B cell (primary cell): ENCODE measurements around the gene ASB18. TPM values are rescaled to one million over a fixed set of nuclear protein-coding genes. Genes with fewer than 3 reads are reported as not detected.

ENCODE experiments used
- ATAC-seq: fragments of 200-7000 bp; cut with Tn5 transposase; one replicate; pipeline ENCODE4 v1.10.0; 2021; ENCODE audit warnings: low read depth, mild to moderate bottlenecking, moderate number of reproducible peaks, moderate library complexity
- CTCF ChIA-PET: fragments of 350-600 bp; sonication (Branson Sonifier 250); formaldehyde crosslinking; loops from one replicate; lab custom pipeline; 2021; ENCODE audit warnings: antibody characterized with exemption, inconsistent platforms; lab: Charles Lee
- POLR2A ChIA-PET: fragments of 350-600 bp; sonication (Branson Sonifier 250); formaldehyde crosslinking; loops from one replicate; lab custom pipeline; 2021; ENCODE audit warnings: antibody characterized with exemption; lab: Charles Lee
- DNase-seq: peaks from one replicate; pipeline ENCODE4 v3.0.0; 2013
- H2AFZ ChIP-seq: 2 replicates; pipeline ENCODE4 v1.6.1; 2012; ENCODE audit warnings: mild to moderate bottlenecking, low read depth, low read length; ENCODE audit not compliant: insufficient read depth, poor library complexity, severe bottlenecking
- H3K27ac ChIP-seq, 2 donors: 1 replicate in 1 of 2; 2 replicates in 1 of 2; pipeline ENCODE4 v1.5.1; 2012 to 2013; ENCODE audit warnings: low read length in 2 of 2, mild to moderate bottlenecking in 2 of 2, moderate library complexity in 1 of 2
- H3K27me3 ChIP-seq, 4 experiments: fragments of 200-600 bp in 1 of 4; sonication (generic) in 1 of 4; replicated peaks in 1 of 4; 1 replicate in 2 of 4; 2 replicates in 2 of 4; pipeline versions ENCODE4 v1.6.1 to v1.7.0; 2013 to 2016; ENCODE audit warnings: low read length in 3 of 4, mild to moderate bottlenecking in 2 of 4, mixed read lengths in 1 of 4, moderate library complexity in 1 of 4; ENCODE audit not compliant: insufficient read depth in 4 of 4, control insufficient read depth in 3 of 4; ENCODE audit errors: control extremely low read depth in 1 of 4
- H3K36me3 ChIP-seq, 2 experiments: replicated peaks in 1 of 2; 1 replicate in 1 of 2; 2 replicates in 1 of 2; pipeline versions ENCODE4 v1.6.1 to v1.7.1; 2013; ENCODE audit warnings: low read length in 1 of 2; ENCODE audit not compliant: insufficient read depth in 2 of 2, control insufficient read depth in 1 of 2; ENCODE audit errors: control extremely low read depth in 1 of 2, extremely low read depth in 1 of 2
- H3K4me1 ChIP-seq, 2 donors: fragments of 200-600 bp in 1 of 2; sonication (generic) in 1 of 2; 1 replicate in 1 of 2; 2 replicates in 1 of 2; pipeline versions ENCODE4 v1.5.1 to v1.6.1; 2013 to 2017; ENCODE audit warnings: low read length in 2 of 2; ENCODE audit not compliant: control insufficient read depth in 2 of 2, insufficient read depth in 2 of 2
- H3K4me2 ChIP-seq: replicated peaks from 2 replicates; pipeline ENCODE3; 2012; ENCODE audit warnings: mild to moderate bottlenecking, low read depth, low read length; ENCODE audit not compliant: poor library complexity, severe bottlenecking
- H3K4me3 ChIP-seq, 5 experiments: fragments of 200-600 bp in 1 of 5; sonication (generic) in 1 of 5; 1 replicate in 3 of 5; 2 replicates in 2 of 5; pipeline versions ENCODE4 v1.5.1 to v1.7.0; 2011 to 2016; ENCODE audit warnings: low read length in 4 of 5, mild to moderate bottlenecking in 4 of 5, low read depth in 2 of 5, control low read depth in 1 of 5, moderate library complexity in 1 of 5; ENCODE audit not compliant: insufficient read depth in 1 of 5; ENCODE audit errors: control extremely low read depth in 1 of 5, extremely low read depth in 1 of 5
- H3K79me2 ChIP-seq: fragments of 200-600 bp; sonication (generic); one replicate; pipeline ENCODE4 v1.6.0; 2016; ENCODE audit warnings: low read length; ENCODE audit not compliant: control insufficient read depth, insufficient read depth
- H3K9ac ChIP-seq: fragments of 200-600 bp; sonication (generic); 2 replicates; pipeline ENCODE4 v1.6.1; 2017; ENCODE audit warnings: mild to moderate bottlenecking, low read length, moderate library complexity
- H3K9me3 ChIP-seq, 3 donors: one replicate each; pipeline versions ENCODE4 v1.6.1 to v1.7.1; 2013; ENCODE audit warnings: low read length in 2 of 3; ENCODE audit not compliant: control insufficient read depth in 2 of 3, insufficient read depth in 1 of 3; ENCODE audit errors: control extremely low read depth in 1 of 3
- H4K20me1 ChIP-seq: 2 replicates; pipeline ENCODE4 v1.6.0; 2012; ENCODE audit warnings: mild to moderate bottlenecking, low read length; ENCODE audit not compliant: insufficient read depth, control insufficient read depth, poor library complexity, severe bottlenecking
- H3K27ac Mint-ChIP-seq: one replicate; pipeline ENCODE4 v1.8.0; 2021; ENCODE audit warnings: mixed read lengths
- H3K27me3 Mint-ChIP-seq: one replicate; pipeline ENCODE4 v1.8.0; 2021; ENCODE audit warnings: mixed read lengths
- H3K4me1 Mint-ChIP-seq: one replicate; pipeline ENCODE4 v1.8.0; 2021; ENCODE audit warnings: mixed read lengths
- H3K4me3 Mint-ChIP-seq: one replicate; pipeline ENCODE4 v1.8.0; 2021; ENCODE audit warnings: mixed read lengths
- H3K9me3 Mint-ChIP-seq: one replicate; pipeline ENCODE4 v1.8.0; 2022; ENCODE audit warnings: mixed read lengths; ENCODE audit not compliant: insufficient read depth
- CTCF ChIP-seq: fragments of 200-600 bp; IDR thresholded peaks from one replicate; pipeline ENCODE4 v1.8.0; 2022; ENCODE audit warnings: antibody characterized with exemption, mild to moderate bottlenecking
- EZH2 ChIP-seq: IDR thresholded peaks from 2 replicates; pipeline ENCODE4 v1.6.1; 2012; ENCODE audit warnings: borderline replicate concordance, low read depth, mild to moderate bottlenecking, moderate library complexity, low read length; ENCODE audit not compliant: insufficient read depth, poor library complexity, severe bottlenecking
- WGBS: methylation state at CpG from one replicate; pipeline ENCODE4 v1.1.5; 2013; ENCODE audit warnings: missing lambda C conversion rate; ENCODE audit not compliant: insufficient coverage; 5-methylcytosine and 5-hydroxymethylcytosine counted together
- intact Hi-C: fragments of 100-400 bp; cut with micrococcal nuclease; formaldehyde crosslinking; loops from one replicate; pipeline ENCODE4 v1.10.0; 2022
- polyA plus RNA-seq: library from polyadenylated mRNA; depleted of rRNA; stranded (reverse); fragments of >200 nt; gene quantifications from 2 replicates; pipeline ENCODE4 v1.2.3, GENCODE V29; 2012
- total RNA-seq, 2 donors: library from RNA; stranded (reverse); fragments of 120-200 nt in 1 of 2; gene quantifications; 1 replicate in 1 of 2; 2 replicates in 1 of 2; pipeline versions ENCODE4 v1.2.3 to v1.2.4, GENCODE V29; 2013 to 2022

ASB18 gene
- total and polyA plus RNA-seq, 2 donors (not counting 1 experiment from before 2014, with no cell fraction given) = not detected

- H3K4me3 Mint-ChIP-seq = no peak overlapping the region
These were observed 34.8 kb upstream of the ASB18 start for GRCh38 chr2:236298924-236299475.

GRCh38 chr2:236295481-236295880, 31.3 kb upstream of the ASB18 start:
- Histone ChIP-seq H2AFZ (no peak overlapping the region), H3K4me1 (no peaks in the 10 kb centered on the region), H3K9me3 (peaks cover 0 to 3% (median 0%) of the 10 kb centered on the region in 3 donors), H3K27me3 (peaks cover 0 to 3% (median 0%) of the 10 kb centered on the region in 4 experiments), H3K79me2 (no peaks in the 10 kb centered on the region), H3K4me2 (no peak overlapping the region), H3K9ac (no peak overlapping the region), H3K4me3 (no peak overlapping the region), H3K36me3 (no peaks in the 10 kb centered on the region), H3K27ac (no peak overlapping the region), H4K20me1 (no peaks in the 10 kb centered on the region)
- CTCF ChIA-PET = no interaction called here
- DNase-seq = no peak
- Mint-ChIP-seq H3K4me3 (no peak overlapping the region), H3K27ac (no peak overlapping the region), H3K9me3 (no peaks in the 10 kb centered on the region), H3K27me3 (peaks cover 12% of the 10 kb centered on the region), H3K4me1 (no peaks in the 10 kb centered on the region)
- WGBS = 86% methylated on average over 7 of the region's 8 CpGs
- POLR2A ChIA-PET = no interaction called here
- intact Hi-C loops = no loop called here
- TF ChIP-seq CTCF (no peak), EZH2 (no peak)
- no peak for ATAC-seq

More at GRCh38 chr2:236298924-236299475, 34.8 kb upstream of the ASB18 start:
- peaks cover 0 to 3% (median 0%) of the 10 kb centered on the region in 3 donors for H3K9me3 ChIP-seq
- 87% methylated on average over 9 of the region's 11 CpGs for WGBS
- H3K9ac ChIP-seq = no peak overlapping the region
- Mint-ChIP-seq H3K27ac (no peak overlapping the region), H3K4me1 (no peaks in the 10 kb centered on the region), H3K9me3 (no peaks in the 10 kb centered on the region), H3K27me3 (peaks cover 7% of the 10 kb centered on the region)
- no peak overlapping the region for H3K4me3 ChIP-seq
- ChIA-PET POLR2A (no interaction called here), CTCF (no interaction called here)
- no peak overlapping the region for H2AFZ ChIP-seq
- ATAC-seq (no peak), DNase-seq (no peak)
- H3K27me3 ChIP-seq = peaks cover 0 to 3% (median 0%) of the 10 kb centered on the region in 4 experiments
- no peak overlapping the region for H3K27ac ChIP-seq
- no peaks in the 10 kb centered on the region for H3K4me1 ChIP-seq
- no peaks in the 10 kb centered on the region for H4K20me1 ChIP-seq
- no peak for TF ChIP-seq CTCF
- no peak for TF ChIP-seq EZH2
- no peak overlapping the region for H3K4me2 ChIP-seq
- no peaks in the 10 kb centered on the region for H3K79me2 ChIP-seq
- H3K36me3 ChIP-seq = no peaks in the 10 kb centered on the region
- intact Hi-C loops = no loop called here
